Adipocyte (in vitro differentiated cells): ENCODE measurements around the gene PLCB1.
A peak's percentile ranks its signal among the peaks of the same experiment; 100 is the strongest.
"Not testable (repeated sequence)": the region's sequence is repeated elsewhere in the genome, so short reads cannot be mapped to it uniquely, and the experiment has no call there.

Experiments used
- DNase-seq: peaks from one replicate; pipeline ENCODE4 v3.0.0-alpha.2; 2015; ENCODE audit warnings: low read depth
- H3K27me3 ChIP-seq: replicated peaks from 2 replicates; pipeline ENCODE4 v1.7.0; 2013; ENCODE audit warnings: mild to moderate bottlenecking, low read length, moderate library complexity; ENCODE audit not compliant: control insufficient read depth, insufficient read depth
- H3K36me3 ChIP-seq: 2 replicates; pipeline ENCODE4 v1.7.0; 2013; ENCODE audit warnings: low read length, mild to moderate bottlenecking, moderate library complexity; ENCODE audit not compliant: control insufficient read depth, insufficient read depth, severe bottlenecking
- H3K4me1 ChIP-seq: 2 replicates; pipeline ENCODE4 v1.7.0; 2013; ENCODE audit warnings: mild to moderate bottlenecking, low read length, moderate library complexity; ENCODE audit not compliant: control insufficient read depth, insufficient read depth
- H3K4me3 ChIP-seq: 2 replicates; pipeline ENCODE4 v1.7.0; 2013; ENCODE audit warnings: mild to moderate bottlenecking, low read length, moderate library complexity
- H3K9ac ChIP-seq: 2 replicates; pipeline ENCODE4 v1.7.0; 2013; ENCODE audit warnings: mild to moderate bottlenecking, low read length, moderate library complexity
- H3K9me3 ChIP-seq: 2 replicates; pipeline ENCODE4 v1.7.0; 2013; ENCODE audit warnings: mild to moderate bottlenecking, low read length, moderate library complexity; ENCODE audit not compliant: control insufficient read depth

The PLCB1 gene

GRCh38 chr20:8573686-8574085 is 441.6 kb downstream of the PLCB1 start:
- Histone ChIP-seq H3K4me1 (peaks cover 31% of the 10 kb centered on the region), H3K36me3 (no peaks in the 10 kb centered on the region)

GRCh38 chr20:8575114-8575513 is 443.0 kb downstream of the PLCB1 start:
- no peak for DNase-seq
- H3K9me3 ChIP-seq = no peaks in the 10 kb centered on the region
- H3K4me3 ChIP-seq = no peak overlapping the region
- no peak overlapping the region for H3K9ac ChIP-seq
- H3K27me3 ChIP-seq = no peaks in the 10 kb centered on the region
- H3K36me3 ChIP-seq = no peaks in the 10 kb centered on the region
- peaks cover 24% of the 10 kb centered on the region for H3K4me1 ChIP-seq

More at GRCh38 chr20:8573686-8574085, 441.6 kb downstream of the PLCB1 start:
- Histone ChIP-seq H3K4me3 (no peak overlapping the region), H3K27me3 (no peaks in the 10 kb centered on the region), H3K9me3 (no peaks in the 10 kb centered on the region), H3K9ac (no peak overlapping the region)
- peak; percentile 53 for DNase-seq

- Histone ChIP-seq H3K9ac (no peak overlapping the region), H3K27me3 (no peaks in the 10 kb centered on the region), H3K4me1 (peaks cover 6% of the 10 kb centered on the region), H3K36me3 (no peaks in the 10 kb centered on the region), H3K9me3 (no peaks in the 10 kb centered on the region), H3K4me3 (no peak overlapping the region)
- DNase-seq = no peak
These were observed 446.2 kb downstream of the PLCB1 start for GRCh38 chr20:8578161-8578865.

- Histone ChIP-seq H3K27me3 (no peaks in the 10 kb centered on the region), H3K9me3 (no peaks in the 10 kb centered on the region), H3K4me3 (no peak overlapping the region), H3K4me1 (peaks cover 6% of the 10 kb centered on the region), H3K36me3 (no peaks in the 10 kb centered on the region), H3K9ac (no peak overlapping the region)
- no peak for DNase-seq
These were observed 447.0 kb downstream of the PLCB1 start for GRCh38 chr20:8579035-8579434.

GRCh38 chr20:8581446-8582183 is 449.5 kb downstream of the PLCB1 start:
- Histone ChIP-seq H3K36me3 (no peaks in the 10 kb centered on the region), H3K9ac (no peak overlapping the region), H3K4me1 (peaks cover 6% of the 10 kb centered on the region), H3K4me3 (no peak overlapping the region), H3K27me3 (no peaks in the 10 kb centered on the region), H3K9me3 (no peaks in the 10 kb centered on the region)
- no peak for DNase-seq

- Histone ChIP-seq H3K4me3 (no peak overlapping the region), H3K36me3 (no peaks in the 10 kb centered on the region), H3K4me1 (peaks cover 6% of the 10 kb centered on the region), H3K9ac (no peak overlapping the region), H3K27me3 (no peaks in the 10 kb centered on the region), H3K9me3 (no peaks in the 10 kb centered on the region)
- DNase-seq = no peak
These were observed 451.0 kb downstream of the PLCB1 start for GRCh38 chr20:8583012-8583565.

GRCh38 chr20:8583566-8584043 is 451.5 kb downstream of the PLCB1 start:
- Histone ChIP-seq H3K27me3 (no peaks in the 10 kb centered on the region), H3K36me3 (no peaks in the 10 kb centered on the region), H3K4me1 (peaks cover 6% of the 10 kb centered on the region), H3K9me3 (no peaks in the 10 kb centered on the region), H3K9ac (no peak overlapping the region), H3K4me3 (no peak overlapping the region)
- peak; percentile 46 for DNase-seq

GRCh38 chr20:8587251-8587650 is 455.2 kb downstream of the PLCB1 start:
- no peaks in the 10 kb centered on the region for H3K4me1 ChIP-seq
- H3K9ac ChIP-seq = no peak overlapping the region
- H3K36me3 ChIP-seq = no peaks in the 10 kb centered on the region
- DNase-seq = peak; percentile 15
- H3K27me3 ChIP-seq = no peaks in the 10 kb centered on the region
- no peaks in the 10 kb centered on the region for H3K9me3 ChIP-seq
- no peak overlapping the region for H3K4me3 ChIP-seq

- no peak for DNase-seq
These were observed 455.7 kb downstream of the PLCB1 start for GRCh38 chr20:8587810-8588209.

GRCh38 chr20:8589956-8590355 is 457.9 kb downstream of the PLCB1 start:
- H3K36me3 ChIP-seq = no peaks in the 10 kb centered on the region
- H3K27me3 ChIP-seq = no peaks in the 10 kb centered on the region
- H3K4me1 ChIP-seq = no peaks in the 10 kb centered on the region
- no peak overlapping the region for H3K4me3 ChIP-seq
- H3K9me3 ChIP-seq = no peaks in the 10 kb centered on the region
- DNase-seq = no peak
- H3K9ac ChIP-seq = no peak overlapping the region

More at GRCh38 chr20:8587810-8588209, 455.7 kb downstream of the PLCB1 start:
- Histone ChIP-seq H3K4me1 (no peaks in the 10 kb centered on the region), H3K36me3 (no peaks in the 10 kb centered on the region), H3K4me3 (no peak overlapping the region), H3K9ac (no peak overlapping the region), H3K27me3 (no peaks in the 10 kb centered on the region), H3K9me3 (no peaks in the 10 kb centered on the region)

GRCh38 chr20:8600910-8601541 is 469.0 kb downstream of the PLCB1 start:
- H3K27me3 ChIP-seq, H3K9ac ChIP-seq, H3K9me3 ChIP-seq, H3K36me3 ChIP-seq, DNase-seq, H3K4me3 ChIP-seq: not testable (repeated sequence)
- H3K4me1 ChIP-seq = peaks cover 11% of the 10 kb centered on the region
